Thoracic aorta (tissue), 2 donors: ENCODE results near the gene CREBZF. TPM values are rescaled to one million over a fixed set of nuclear protein-coding genes. Genes with fewer than 3 reads are reported as not detected.
"Not testable (repeated sequence)": the region's sequence is repeated elsewhere in the genome, so short reads cannot be mapped to it uniquely, and the experiment has no call there.

Experiments used
- ATAC-seq: fragments of 150-250 bp; one replicate; pipeline ENCODE4 v1.8.0; 2017; ENCODE audit warnings: low read depth; ENCODE audit not compliant: insufficient number of reproducible peaks, low FRiP score
- DNase-seq: peaks from one replicate; pipeline ENCODE4 v3.0.0-alpha.2; 2020; ENCODE audit warnings: low spot score
- H3K27ac ChIP-seq, 2 donors: fragments of 200-600 bp; sonication (generic); 1 replicate in 1 of 2; 2 replicates in 1 of 2; pipeline ENCODE4 v1.5.1; 2016; ENCODE audit warnings: mild to moderate bottlenecking in 2 of 2, moderate library complexity in 2 of 2
- H3K27me3 ChIP-seq: fragments of 200-600 bp; sonication (generic); replicated peaks from 2 replicates; pipeline ENCODE4 v1.6.0; 2016; ENCODE audit warnings: mild to moderate bottlenecking; ENCODE audit not compliant: insufficient read depth
- H3K36me3 ChIP-seq: fragments of 200-600 bp; sonication (generic); one replicate; pipeline ENCODE4 v1.5.1; 2016
- H3K4me1 ChIP-seq, 2 donors: fragments of 200-600 bp; sonication (generic); 1 replicate in 1 of 2; 2 replicates in 1 of 2; pipeline versions ENCODE4 v1.5.1 to v1.6.0; 2016; ENCODE audit warnings: low read depth in 2 of 2, mild to moderate bottlenecking in 1 of 2; ENCODE audit not compliant: control insufficient read depth in 1 of 2
- H3K4me3 ChIP-seq: fragments of 200-600 bp; sonication (generic); 2 replicates; pipeline ENCODE4 v1.5.1; 2016; ENCODE audit warnings: mild to moderate bottlenecking
- H3K9me3 ChIP-seq: fragments of 200-600 bp; sonication (generic); 2 replicates; pipeline ENCODE4 v1.5.1; 2016
- CTCF ChIP-seq: fragments of 200-600 bp; sonication (generic); IDR thresholded peaks from one replicate; pipeline ENCODE4 v1.5.1; 2019; ENCODE audit warnings: antibody characterized with exemption
- total RNA-seq, 2 donors: library from RNA; depleted of rRNA; stranded (reverse); fragments of >200 nt; gene quantifications; one replicate each; pipeline versions ENCODE4 v1.1.0 to v1.2.3, GENCODE V29; 2016

The CREBZF gene
- total RNA-seq, 2 donors from 2014 or later, result 74.9 to 88.3 TPM

GRCh38 chr11:85661972-85662664 is 2.8 kb downstream of the CREBZF start:
- no peak for ATAC-seq
- Histone ChIP-seq H3K27ac (no peak overlapping the region), H3K36me3 (no peaks in the 10 kb centered on the region), H3K4me3 (peak overlapping the region; percentile 89), H3K4me1 (peaks cover 33 to 52% of the 10 kb centered on the region in 2 donors), H3K9me3 (no peaks in the 10 kb centered on the region), H3K27me3 (no peaks in the 10 kb centered on the region)
- DNase-seq, result no peak
- no peak for TF ChIP-seq CTCF

- H3K27me3 ChIP-seq, result no peaks in the 10 kb centered on the region
- no peak for TF ChIP-seq CTCF
- no peak overlapping the region for H3K4me3 ChIP-seq
- peaks cover 33 to 50% of the 10 kb centered on the region in 2 donors for H3K4me1 ChIP-seq
- H3K36me3 ChIP-seq, result peaks cover 3% of the 10 kb centered on the region
- ATAC-seq, result no peak
- no peaks in the 10 kb centered on the region for H3K9me3 ChIP-seq
- H3K27ac ChIP-seq, result no peak overlapping the region
- no peak for DNase-seq
These were observed 6.7 kb downstream of the CREBZF start for GRCh38 chr11:85658180-85658579.

- Histone ChIP-seq H3K9me3 (no peaks in the 10 kb centered on the region), H3K4me1 (peaks cover 21 to 39% of the 10 kb centered on the region in 2 donors), H3K27ac (no peak overlapping the region), H3K27me3 (no peaks in the 10 kb centered on the region), H3K4me3 (no peak overlapping the region), H3K36me3 (peaks cover 3% of the 10 kb centered on the region)
- TF ChIP-seq CTCF, result no peak
- ATAC-seq (no peak), DNase-seq (no peak)
These were observed 8.2 kb downstream of the CREBZF start for GRCh38 chr11:85656777-85657176.

- H3K4me3 ChIP-seq, H3K27me3 ChIP-seq, H3K36me3 ChIP-seq, DNase-seq, ATAC-seq, H3K27ac ChIP-seq, H3K9me3 ChIP-seq: not testable (repeated sequence)
- peaks cover 6 to 16% of the 10 kb centered on the region in 2 donors for H3K4me1 ChIP-seq
These were observed 10.6 kb downstream of the CREBZF start for GRCh38 chr11:85654343-85654742.

GRCh38 chr11:85652786-85653447 is 12.0 kb downstream of the CREBZF start:
- Histone ChIP-seq H3K36me3 (peaks cover 3% of the 10 kb centered on the region), H3K4me3 (no peak overlapping the region)

More at GRCh38 chr11:85652786-85653447, 12.0 kb downstream of the CREBZF start:
- no peak overlapping the region for H3K27ac ChIP-seq
- DNase-seq (no peak), ATAC-seq (no peak)
- no peaks in the 10 kb centered on the region for H3K27me3 ChIP-seq
- TF ChIP-seq CTCF, result no peak
- no peaks in the 10 kb centered on the region for H3K9me3 ChIP-seq
- peaks cover 7 to 14% of the 10 kb centered on the region in 2 donors for H3K4me1 ChIP-seq
